Endothelial cell of umbilical vein (primary cell): ENCODE results near the gene IMPG2. TPM values are rescaled to one million over a fixed set of nuclear protein-coding genes. Genes with fewer than 3 reads are reported as not detected.
A peak's percentile ranks its signal among the peaks of the same experiment; 100 is the strongest.

ENCODE experiments used
- BruUV-seq: library from RNA; stranded (reverse); fragments of 400-500 nt; replicated peaks from 2 replicates; lab custom pipeline; 2021; lab: Mats Ljungman, UMichigan
- CTCF ChIA-PET: fragments of 300-600, 350-600 bp; sonication (Branson Sonifier 250); formaldehyde crosslinking; loops from one replicate; lab custom pipeline; 2021; ENCODE audit warnings: antibody characterized with exemption, inconsistent platforms; lab: Charles Lee
- POLR2A ChIA-PET: fragments of 300-600, 350-600 bp; sonication (Branson Sonifier 250); formaldehyde crosslinking; loops from one replicate; lab custom pipeline; 2021; ENCODE audit warnings: antibody characterized with exemption, inconsistent platforms; lab: Charles Lee
- DNase-seq: peaks from one replicate; pipeline ENCODE4 v3.0.0-alpha.2; 2011; ENCODE audit warnings: low read depth, low spot score
- FAIRE-seq: peaks from 2 replicates; lab custom pipeline; 2011; peaks lifted over from hg19 to GRCh38; lab: Jason Lieb, UNC
- H2AFZ ChIP-seq: 2 replicates; pipeline ENCODE4 v1.6.0; 2012; ENCODE audit warnings: low read depth, low read length, control low read depth, inconsistent platforms
- H3K27ac ChIP-seq: 2 replicates; pipeline ENCODE4 v1.5.1; 2011; ENCODE audit warnings: low read depth, mild to moderate bottlenecking, control low read depth, low read length, moderate library complexity; ENCODE audit not compliant: insufficient read depth
- H3K27me3 ChIP-seq, 2 experiments: 2 replicates each; pipeline versions ENCODE4 v1.6.0 to v1.6.1; 2011; ENCODE audit warnings: low read length in 2 of 2, mixed read lengths in 1 of 2; ENCODE audit not compliant: control insufficient read depth in 2 of 2, insufficient read depth in 2 of 2
- H3K36me3 ChIP-seq, 2 experiments: 2 replicates in 1 of 2; 3 replicates in 1 of 2; pipeline ENCODE4 v1.5.1; 2011; ENCODE audit warnings: low read length in 2 of 2, mild to moderate bottlenecking in 1 of 2, moderate library complexity in 1 of 2; ENCODE audit not compliant: control insufficient read depth in 2 of 2, insufficient read depth in 2 of 2; ENCODE audit errors: extremely low read depth in 1 of 2
- H3K4me1 ChIP-seq: 3 replicates; pipeline ENCODE4 v1.5.1; 2011; ENCODE audit warnings: mild to moderate bottlenecking, low read length; ENCODE audit not compliant: control insufficient read depth, insufficient read depth; ENCODE audit errors: extremely low read depth
- H3K4me2 ChIP-seq: 2 replicates; pipeline ENCODE4 v1.6.1; 2011; ENCODE audit warnings: low read length, control low read depth, mixed read lengths; ENCODE audit not compliant: insufficient read depth
- H3K4me3 ChIP-seq, 3 experiments: fragments of 200-600 bp in 1 of 3; sonication (generic), shearing (Covaris generic) in 1 of 3; replicated peaks in 1 of 3; 2 replicates each; pipeline ENCODE4 v1.5.1; 2011 to 2016; ENCODE audit warnings: control low read depth in 3 of 3, low read length in 3 of 3, mild to moderate bottlenecking in 2 of 3, inconsistent platforms in 1 of 3, low read depth in 1 of 3, moderate library complexity in 1 of 3; ENCODE audit not compliant: insufficient read depth in 1 of 3
- H3K79me2 ChIP-seq: 2 replicates; pipeline ENCODE4 v1.6.0; 2012; ENCODE audit warnings: low read length, inconsistent platforms; ENCODE audit not compliant: control insufficient read depth, insufficient read depth
- H3K9ac ChIP-seq: replicated peaks from 2 replicates; pipeline ENCODE3; 2011; ENCODE audit warnings: low read length, control low read depth; ENCODE audit not compliant: insufficient read depth; ENCODE audit errors: extremely low read depth
- H3K9me1 ChIP-seq: replicated peaks from 3 replicates; pipeline ENCODE4 v1.6.0; 2011; ENCODE audit warnings: mild to moderate bottlenecking, low read length; ENCODE audit not compliant: control insufficient read depth, insufficient read depth; ENCODE audit errors: extremely low read depth
- H3K9me3 ChIP-seq: replicated peaks from 2 replicates; pipeline ENCODE4 v1.5.1; 2012; ENCODE audit warnings: low read length, inconsistent platforms; ENCODE audit not compliant: control insufficient read depth, insufficient read depth
- H4K20me1 ChIP-seq: replicated peaks from 2 replicates; pipeline ENCODE3; 2011; ENCODE audit warnings: mild to moderate bottlenecking, low read length; ENCODE audit not compliant: control insufficient read depth, insufficient read depth; ENCODE audit errors: extremely low read depth
- EZH2 ChIP-seq: IDR thresholded peaks from 2 replicates; pipeline ENCODE4 v1.6.1; 2012; ENCODE audit warnings: borderline replicate concordance, low read depth, mild to moderate bottlenecking, moderate library complexity, low read length, inconsistent platforms; ENCODE audit not compliant: severe bottlenecking
- GATA2 ChIP-seq: IDR thresholded peaks from 2 replicates; pipeline ENCODE4 v1.7.0; 2011; ENCODE audit warnings: low read depth, mild to moderate bottlenecking, moderate library complexity, mixed read lengths, low read length; ENCODE audit not compliant: insufficient read length, insufficient read depth
- JUN ChIP-seq: IDR thresholded peaks from 2 replicates; pipeline ENCODE4 v1.6.1; 2011; ENCODE audit warnings: borderline replicate concordance, low read depth; ENCODE audit not compliant: insufficient read length, insufficient read depth
- MYC ChIP-seq: IDR thresholded peaks from one replicate; pipeline ENCODE4 v1.6.1; 2011; ENCODE audit warnings: mild to moderate bottlenecking, low read depth, low read length
- POLR2A ChIP-seq: IDR thresholded peaks from 2 replicates; pipeline ENCODE4 v1.6.1; 2012; ENCODE audit warnings: low read depth, mild to moderate bottlenecking, control low read depth, low read length
- POLR2AphosphoS5 ChIP-seq: IDR thresholded peaks from 2 replicates; pipeline ENCODE4 v1.6.1; 2012; ENCODE audit warnings: low read depth, mild to moderate bottlenecking, control low read depth, low read length, moderate library complexity; ENCODE audit not compliant: insufficient read depth
- dilution Hi-C: fragments of 300-500 bp; cut with MboI; formaldehyde crosslinking; loops from one replicate; pipeline ENCODE4 v1.15.0; 2019; ENCODE audit warnings: low sequenced_read_pairs; ENCODE audit not compliant: extremely low pct_ligation_motif_present
- intact Hi-C: fragments of 100-400 bp; cut with micrococcal nuclease; formaldehyde crosslinking; loops from one replicate; pipeline ENCODE4 v1.10.0; 2022
- polyA plus RNA-seq, 4 experiments: library from polyadenylated mRNA; depleted of rRNA in 3 of 4; stranded (reverse) in 3 of 4; unstranded in 1 of 4; fragments of >200 nt; gene quantifications; 2 replicates each; pipeline versions ENCODE4 v1.2.1 to v1.2.3, GENCODE V29; 2011 to 2012; ENCODE audit warnings: missing spikeins in 1 of 4
- total RNA-seq: library from RNA; stranded (reverse); gene quantifications from 2 replicates; pipeline ENCODE4 v1.2.3, GENCODE V29; 2021
- TF ChIP-seq, protein P1 (sequence below): IDR thresholded peaks from 2 replicates; pipeline ENCODE4 v1.6.1; 2011; ENCODE audit not compliant: insufficient read depth, insufficient read length

Gene IMPG2
- total and polyA plus RNA-seq, 2 donors (not counting 3 experiments of a cell fraction or from before 2014, with no cell fraction given), result 0.39 to 0.71 TPM

DNA sequence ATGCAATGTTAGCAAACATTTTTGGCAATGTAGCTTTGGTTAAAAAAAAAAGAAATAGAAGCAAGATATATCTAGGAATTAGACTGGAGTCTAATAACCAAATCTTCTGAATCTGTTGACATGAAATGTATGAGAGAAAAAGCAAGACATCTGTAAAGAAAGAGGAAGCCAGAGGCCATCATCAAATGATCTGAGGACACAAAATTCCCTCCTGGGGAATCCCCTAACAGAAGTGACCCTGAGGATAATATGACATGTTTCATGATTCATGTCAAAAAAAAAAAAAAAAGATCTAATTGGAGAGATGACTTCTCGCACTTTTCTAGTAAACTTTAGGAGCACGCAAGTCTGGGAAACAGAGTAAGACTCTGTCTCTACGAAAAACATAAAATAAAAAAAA lies 70.9 kb downstream of the IMPG2 start:
- H3K9ac ChIP-seq, result no peak overlapping the region
- dilution Hi-C loops, result no loop called here
- BruUV-seq, result no TSS peak
- H3K27ac ChIP-seq, result no peak overlapping the region
- H3K4me2 ChIP-seq, result no peak overlapping the region
- H3K36me3 ChIP-seq, result no peaks in the 10 kb centered on the region
- H3K4me3 ChIP-seq, result no peak overlapping the region
- H2AFZ ChIP-seq, result no peak overlapping the region
- TF ChIP-seq POLR2AphosphoS5 (no peak), EZH2 (no peak), JUN (no peak), POLR2A (no peak), MYC (no peak)
- TF ChIP-seq, protein P1, sequence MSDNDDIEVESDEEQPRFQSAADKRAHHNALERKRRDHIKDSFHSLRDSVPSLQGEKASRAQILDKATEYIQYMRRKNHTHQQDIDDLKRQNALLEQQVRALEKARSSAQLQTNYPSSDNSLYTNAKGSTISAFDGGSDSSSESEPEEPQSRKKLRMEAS, result no peak
- DNase-seq (no peak), FAIRE-seq (no peak)
- no peaks in the 10 kb centered on the region for H3K9me1 ChIP-seq
- POLR2A ChIA-PET, result interaction anchor here (0.7 kb wide), 1 partner anchor 68 kb away, joined by 8 read pairs; no protein-coding TSS in a partner anchor
- no peaks in the 10 kb centered on the region for H3K4me1 ChIP-seq
- no peaks in the 10 kb centered on the region for H3K79me2 ChIP-seq
- no peaks in the 10 kb centered on the region for H3K9me3 ChIP-seq
- CTCF ChIA-PET, result interaction anchor here (0.7 kb wide), 1 partner anchor 669 kb away, joined by 3 read pairs; no protein-coding TSS in a partner anchor
- H4K20me1 ChIP-seq, result no peaks in the 10 kb centered on the region
- intact Hi-C loops, result no loop called here
- H3K27me3 ChIP-seq, result no peaks in the 10 kb centered on the region

DNA sequence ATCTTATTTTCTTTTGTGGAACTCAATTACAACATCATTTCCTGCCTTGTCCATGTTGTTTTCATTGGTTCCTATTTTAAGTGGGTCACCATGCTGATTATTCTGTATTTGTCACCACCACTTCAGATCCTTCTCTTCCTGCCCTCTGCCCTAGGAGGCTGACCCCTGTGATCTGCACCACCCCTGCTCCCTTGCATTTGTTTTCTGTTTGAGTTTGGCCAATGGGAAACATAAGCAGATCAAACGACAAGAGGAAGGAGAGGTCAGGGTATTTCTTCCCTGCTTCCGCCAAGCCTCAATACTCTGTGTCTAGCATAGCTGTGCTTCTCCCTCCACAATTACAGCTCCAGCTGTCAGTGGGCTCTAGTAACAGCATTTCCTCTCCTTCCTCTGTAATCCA lies 71.6 kb downstream of the IMPG2 start:
- Histone ChIP-seq H3K4me2 (no peak overlapping the region), H3K9me1 (no peaks in the 10 kb centered on the region), H3K79me2 (no peaks in the 10 kb centered on the region), H3K4me1 (no peaks in the 10 kb centered on the region), H3K27ac (no peak overlapping the region), H3K4me3 (no peak overlapping the region), H2AFZ (no peak overlapping the region), H4K20me1 (no peaks in the 10 kb centered on the region), H3K9me3 (no peaks in the 10 kb centered on the region), H3K36me3 (no peaks in the 10 kb centered on the region), H3K27me3 (no peaks in the 10 kb centered on the region), H3K9ac (no peak overlapping the region)
- peak; percentile 80 for FAIRE-seq
- BruUV-seq, result no TSS peak
- intact Hi-C loops (no loop called here), dilution Hi-C loops (no loop called here)
- no peak for TF ChIP-seq GATA2
- peak; percentile 51 for TF ChIP-seq POLR2AphosphoS5
- TF ChIP-seq, protein P1, result no peak
- ChIA-PET CTCF (no interaction called here), POLR2A (no interaction called here)
- peak; percentile 69 for DNase-seq
